ENCODE results near the gene MGAT5B. TPM values are rescaled to one million over a fixed set of nuclear protein-coding genes. Genes with fewer than 3 reads are reported as not detected.

Gene MGAT5B
- under 1 TPM in 1 of 6 experiments, not detected in 5; 0.16 TPM for total RNA-seq
- long read RNA-seq: 0 reads

- H3K27me3 ChIP-seq: peaks cover 0 to 17% of the 10 kb centered on the region in 2 donors
- H3K4me1 ChIP-seq: no peaks in the 10 kb centered on the region
- no peak for TF ChIP-seq POLR2A (IDR thresholded peaks at IDR 0.05)
- TF ChIP-seq CTCF (IDR thresholded peaks at IDR 0.05): peak; percentile 76 to 98 (median 82)
- ATAC-seq: peak; percentile 91 to 98 (median 94)
- H3K36me3 ChIP-seq: no peaks in the 10 kb centered on the region
- peak within 1 kb of the TSS in 1 of 3 donors; percentile 29 for H3K4me3 ChIP-seq
- no CpG with 5 or more reads among the region's 76 CpGs for WGBS (ENCODE audit: insufficient coverage, low coverage, low lambda C conversion rate, missing lambda C conversion rate)
- DNase-seq: peak; percentile 69 to 85 (median 80)
- no peaks in the 10 kb centered on the region for H3K9me3 ChIP-seq
- intact Hi-C loops (cut with DNase I): loop anchor here in 1 of 2 donors (5.0 kb wide), 1 partner anchor 189 kb away; no protein-coding TSS in a partner anchor
- no peak within 1 kb of the TSS for H3K27ac ChIP-seq
Measured at GRCh38 chr17:76868176-76868668, at the start of gene MGAT5B. TSS of gene MGAT5B (plus strand) at chr17:76868404. CDS start at chr17:76869030, 626 bp downstream.

- Histone ChIP-seq H3K9me3 (no peaks in the 10 kb centered on the region), H3K27me3 (no peaks in the 10 kb centered on the region), H3K36me3 (no peaks in the 10 kb centered on the region), H3K4me1 (no peaks in the 10 kb centered on the region), H3K27ac (no peak overlapping the region), H3K4me3 (no peak overlapping the region)
- intact Hi-C loops (cut with DNase I): no loop called here
- TF ChIP-seq POLR2A (IDR thresholded peaks at IDR 0.05) (no peak), CTCF (IDR thresholded peaks at IDR 0.05) (no peak)
- ATAC-seq: no peak
- no CpG with 5 or more reads among the region's 1 CpG for WGBS (ENCODE audit: insufficient coverage, low coverage, low lambda C conversion rate, missing lambda C conversion rate)
- DNase-seq: no peak
Measured at GRCh38 chr17:76820039-76820438, 48.2 kb upstream of the MGAT5B start.

GRCh38 chr17:76820561-76820960 is 47.6 kb upstream of the MGAT5B start:
- intact Hi-C loops (cut with DNase I): no loop called here
- DNase-seq (peak in 1 of 3 donors; percentile 19), ATAC-seq (no peak)
- H3K27me3 ChIP-seq: no peaks in the 10 kb centered on the region
- H3K36me3 ChIP-seq: no peaks in the 10 kb centered on the region
- no peak overlapping the region for H3K27ac ChIP-seq
- 80% methylated on average over 1 of the region's 4 CpGs for WGBS (ENCODE audit: insufficient coverage, low coverage, low lambda C conversion rate, missing lambda C conversion rate)
- H3K9me3 ChIP-seq: no peaks in the 10 kb centered on the region
- TF ChIP-seq CTCF (IDR thresholded peaks at IDR 0.05) (no peak), POLR2A (IDR thresholded peaks at IDR 0.05) (no peak)
- H3K4me1 ChIP-seq: no peaks in the 10 kb centered on the region
- H3K4me3 ChIP-seq: no peak overlapping the region

GRCh38 chr17:76822184-76822778 is 45.9 kb upstream of the MGAT5B start:
- WGBS (ENCODE audit: insufficient coverage, low coverage, low lambda C conversion rate, missing lambda C conversion rate): 56% methylated on average over 3 of the region's 7 CpGs

More at GRCh38 chr17:76822184-76822778, 45.9 kb upstream of the MGAT5B start:
- H3K4me3 ChIP-seq: no peak overlapping the region
- ATAC-seq (no peak), DNase-seq (no peak)
- no peaks in the 10 kb centered on the region for H3K27me3 ChIP-seq
- no peaks in the 10 kb centered on the region for H3K36me3 ChIP-seq
- H3K4me1 ChIP-seq: no peaks in the 10 kb centered on the region
- no peak for TF ChIP-seq CTCF (IDR thresholded peaks at IDR 0.05)
- no peak for TF ChIP-seq POLR2A (IDR thresholded peaks at IDR 0.05)
- no peaks in the 10 kb centered on the region for H3K9me3 ChIP-seq
- no peak overlapping the region for H3K27ac ChIP-seq
- intact Hi-C loops (cut with DNase I): no loop called here
